CD4-positive, alpha-beta T cell treated with Interferon alpha-2 for 1 hour (primary cell): Measurements from ENCODE around the gene POLR1E.

Source experiments
- DNase-seq, 2 donors: peaks; one replicate each; pipeline ENCODE4 v3.0.0-alpha.2; 2020 to 2022

POLR1E gene

DNA sequence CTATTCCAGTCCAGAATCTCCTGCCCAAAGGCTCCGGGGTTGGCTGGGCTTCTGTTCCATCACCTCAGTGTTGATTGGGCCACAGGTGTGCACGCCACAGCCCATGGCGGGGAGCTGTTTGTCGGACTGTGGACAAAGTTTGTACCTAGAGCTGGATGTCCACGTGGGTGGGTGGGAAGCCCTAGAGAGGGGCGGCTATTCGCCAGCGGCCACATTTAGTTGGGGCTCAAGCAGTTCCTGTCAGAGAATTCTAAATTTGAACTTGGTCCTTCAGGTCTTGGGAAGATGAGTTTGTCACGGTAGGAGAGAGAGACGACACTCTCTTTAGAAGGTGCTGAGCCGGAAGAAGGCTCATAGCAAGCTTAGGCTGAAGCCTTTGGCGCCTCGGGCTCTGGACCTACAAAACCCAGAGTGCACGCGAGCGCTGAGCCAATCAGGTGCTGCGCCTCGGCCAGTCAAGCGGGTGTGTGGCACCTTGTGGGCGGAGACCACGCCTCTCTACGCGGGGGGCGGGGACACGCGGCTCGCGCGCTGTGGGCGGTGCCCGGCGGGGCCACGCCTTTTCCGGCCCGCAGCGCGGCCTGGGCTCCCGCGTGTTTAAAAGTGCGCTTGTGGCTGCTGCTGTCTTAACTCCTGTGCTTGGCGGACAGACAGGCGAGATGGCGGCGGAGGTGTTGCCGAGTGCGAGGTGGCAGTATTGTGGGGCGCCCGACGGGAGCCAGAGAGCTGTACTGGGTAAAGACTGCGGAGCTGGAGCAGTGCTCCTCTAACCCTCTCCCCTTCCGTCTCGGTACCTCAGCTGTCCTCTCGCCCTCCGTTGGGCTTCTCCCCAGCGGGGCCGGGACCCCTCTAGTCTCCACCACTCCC is at the start of gene POLR1E:
Gene POLR1E, plus strand, starts transcription at position 560 of the 867 bp plus-strand sequence. Its CDS starts 100 bp downstream, at position 660.
- peak; percentile 96 to 97 for DNase-seq

- DNase-seq: no peak
Measured at GRCh38 chr9:37436540-37436939, 49.2 kb upstream of the POLR1E start.

DNA sequence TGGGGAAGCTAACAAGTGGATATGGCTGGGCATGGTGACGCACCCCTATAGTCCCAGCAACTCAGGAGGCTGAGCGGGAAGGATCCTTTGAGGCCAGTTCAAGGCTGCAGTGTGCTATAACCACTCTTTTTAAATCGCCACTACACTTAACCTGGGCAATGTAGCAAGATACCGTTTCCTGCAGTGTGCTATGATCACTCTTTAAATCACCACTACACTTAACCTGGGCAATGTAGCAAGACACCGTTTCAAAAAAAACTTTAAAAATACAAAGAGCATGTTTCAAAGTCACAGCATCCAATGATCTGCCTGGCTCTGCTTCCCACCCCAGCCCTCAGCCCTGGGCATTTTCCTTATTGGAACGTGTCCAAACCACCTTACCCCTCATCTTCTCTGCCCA is 48.7 kb upstream of the POLR1E start:
- no peak for DNase-seq

GRCh38 chr9:37437621-37438020 is 48.1 kb upstream of the POLR1E start:
- DNase-seq: no peak

- no peak for DNase-seq
Measured at GRCh38 chr9:37438359-37438758, 47.4 kb upstream of the POLR1E start.

DNA sequence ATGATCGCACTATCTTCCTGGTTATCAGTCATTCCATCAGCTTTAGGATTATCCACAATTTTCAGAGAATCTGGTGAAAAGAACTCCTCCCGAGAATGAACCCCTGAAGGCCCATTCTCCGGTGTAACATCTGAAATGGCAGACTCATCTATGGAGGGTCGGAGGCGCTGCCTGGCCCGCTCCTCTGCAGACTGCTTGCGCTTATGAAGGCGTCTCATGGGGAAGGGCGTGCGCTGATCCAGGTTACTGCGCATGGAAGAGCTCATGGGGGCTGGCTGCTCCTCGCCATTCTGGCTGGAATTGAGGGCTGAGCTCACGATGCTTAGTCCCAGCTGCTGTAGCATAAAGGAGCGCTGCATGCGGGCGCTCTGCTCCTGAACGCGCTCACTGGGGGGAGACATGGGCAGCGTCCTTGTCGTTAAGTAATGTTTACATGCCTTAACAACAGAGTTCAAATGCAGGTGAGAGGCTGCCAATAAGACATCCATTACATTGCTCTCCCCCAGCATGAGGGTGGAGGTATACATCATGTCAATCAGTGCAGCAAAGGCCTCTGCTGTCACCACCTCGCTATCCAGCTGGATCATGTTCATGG is 43.9 kb upstream of the POLR1E start:
- no peak for DNase-seq

- no peak for DNase-seq
Measured at GRCh38 chr9:37442556-37442955, 43.2 kb upstream of the POLR1E start.

GRCh38 chr9:37443566-37443965 is 42.2 kb upstream of the POLR1E start:
- DNase-seq: no peak

GRCh38 chr9:37444890-37445289 is 40.9 kb upstream of the POLR1E start:
- no peak for DNase-seq

- no peak for DNase-seq
Measured at GRCh38 chr9:37445832-37446231, 39.9 kb upstream of the POLR1E start.

DNA sequence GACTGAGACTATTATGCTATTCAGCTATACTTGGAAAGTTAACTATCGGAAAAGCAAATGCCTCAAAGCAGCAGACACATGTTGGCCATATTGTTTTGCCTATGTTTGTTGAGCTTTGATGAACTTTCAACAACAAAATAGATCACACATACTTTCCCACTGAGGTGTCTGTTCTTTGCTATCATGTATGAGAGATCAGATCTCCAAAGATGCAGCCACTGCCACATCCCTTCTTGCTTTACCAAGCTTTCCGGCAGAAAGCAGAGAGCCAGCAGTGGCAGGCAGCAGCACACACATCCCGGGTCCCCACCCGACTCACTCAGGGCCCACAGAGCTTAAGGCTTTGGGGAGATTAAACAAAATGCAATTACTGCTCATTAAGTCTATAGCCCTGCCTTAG is 39.3 kb upstream of the POLR1E start:
- DNase-seq: no peak

DNA sequence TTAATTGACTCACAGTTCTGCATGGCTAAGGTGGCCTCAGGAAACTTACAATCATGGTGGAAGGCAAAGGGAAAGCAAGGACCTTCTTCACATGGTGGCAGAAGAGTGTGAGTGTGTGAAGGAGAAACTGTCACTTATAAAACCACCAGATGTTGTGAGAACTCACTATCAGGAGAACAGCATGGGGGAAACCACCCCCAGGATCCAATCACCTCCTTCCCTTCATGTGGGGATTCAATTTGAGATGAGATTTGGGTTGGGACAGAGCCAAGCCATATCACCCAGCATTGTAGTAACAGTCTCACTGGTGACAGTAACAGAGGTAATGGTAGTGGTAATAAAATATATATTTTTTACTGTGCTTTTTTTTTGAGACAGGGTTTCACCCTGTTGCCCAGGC is 38.6 kb upstream of the POLR1E start:
- DNase-seq: no peak

DNA sequence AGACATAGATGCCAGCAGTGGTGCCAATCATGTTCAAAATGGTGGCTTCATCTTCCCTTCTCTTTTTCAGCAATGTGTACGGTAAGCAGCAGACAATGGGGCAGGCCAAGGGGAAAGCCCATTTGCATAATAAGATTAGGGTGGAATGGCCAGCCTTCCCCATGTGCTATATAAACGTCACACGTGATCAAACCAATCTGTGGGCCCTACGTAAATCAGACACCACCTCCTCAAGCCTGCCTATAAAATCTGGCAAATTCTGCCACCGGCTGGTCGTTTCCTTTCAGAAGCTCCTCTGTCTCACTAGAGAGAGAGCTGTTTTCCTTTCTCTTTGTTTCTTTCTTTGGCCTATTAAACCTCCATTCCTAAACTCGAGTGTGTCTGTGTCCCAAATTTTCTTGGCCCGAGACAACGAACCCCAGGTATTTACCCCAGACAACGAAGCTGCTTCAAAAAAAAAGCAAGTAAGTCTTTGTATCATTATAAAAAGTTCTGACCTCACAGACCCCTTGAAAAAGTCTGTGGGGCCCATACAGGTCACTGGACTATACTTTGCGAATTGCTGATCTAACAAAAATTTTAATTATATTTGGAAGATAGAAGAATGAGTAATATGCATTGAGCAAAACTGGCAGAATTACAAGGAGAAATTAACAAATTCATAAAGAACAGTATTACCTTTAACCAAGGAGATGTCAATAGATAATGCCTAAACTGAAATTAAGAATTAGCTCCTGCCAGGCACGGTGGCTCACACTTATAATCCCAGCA is 35.7 kb upstream of the POLR1E start:
- DNase-seq: no peak

- DNase-seq: no peak
Measured at GRCh38 chr9:37451628-37452027, 34.1 kb upstream of the POLR1E start.

- DNase-seq: no peak
Measured at GRCh38 chr9:37452611-37453010, 33.1 kb upstream of the POLR1E start.

GRCh38 chr9:37453827-37454226 is 31.9 kb upstream of the POLR1E start:
- DNase-seq: no peak

GRCh38 chr9:37454238-37454637 is 31.5 kb upstream of the POLR1E start:
- no peak for DNase-seq

DNA sequence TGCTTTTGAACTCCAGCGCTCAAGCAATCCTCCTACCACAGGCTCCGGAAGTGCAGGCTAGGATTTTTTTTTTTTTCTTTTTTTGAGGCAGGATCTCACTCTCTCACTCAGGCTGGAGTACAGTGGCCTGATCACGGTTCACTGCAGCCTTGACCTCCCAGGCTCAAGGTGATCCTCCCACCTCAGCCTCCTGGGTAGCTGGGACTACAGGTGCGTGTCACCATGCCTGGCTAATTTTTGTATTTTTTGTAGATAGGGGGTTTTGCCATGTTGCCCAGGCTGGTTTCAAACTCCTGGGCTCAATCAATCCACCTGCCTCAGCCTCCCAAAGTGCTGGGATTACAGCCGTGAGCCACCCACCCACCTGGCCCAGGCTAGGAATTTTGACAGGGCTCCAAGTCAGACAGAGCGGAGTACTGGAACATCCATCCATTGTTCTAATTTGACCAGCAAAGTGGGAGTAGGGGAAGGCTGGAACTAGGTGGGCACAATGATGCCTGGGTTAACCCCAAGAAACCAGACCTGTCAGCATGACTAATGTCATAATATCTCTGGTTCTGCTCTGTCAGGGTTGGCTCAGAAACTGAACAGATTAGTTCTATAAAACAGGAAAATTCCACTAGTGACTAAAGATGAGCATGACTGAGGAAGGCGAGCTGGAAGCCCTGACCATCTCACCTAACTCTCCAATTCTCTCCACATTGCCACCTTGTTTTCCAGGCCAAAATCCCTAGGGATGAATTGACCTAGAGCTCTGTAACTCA is 29.7 kb upstream of the POLR1E start:
- no peak for DNase-seq

DNA sequence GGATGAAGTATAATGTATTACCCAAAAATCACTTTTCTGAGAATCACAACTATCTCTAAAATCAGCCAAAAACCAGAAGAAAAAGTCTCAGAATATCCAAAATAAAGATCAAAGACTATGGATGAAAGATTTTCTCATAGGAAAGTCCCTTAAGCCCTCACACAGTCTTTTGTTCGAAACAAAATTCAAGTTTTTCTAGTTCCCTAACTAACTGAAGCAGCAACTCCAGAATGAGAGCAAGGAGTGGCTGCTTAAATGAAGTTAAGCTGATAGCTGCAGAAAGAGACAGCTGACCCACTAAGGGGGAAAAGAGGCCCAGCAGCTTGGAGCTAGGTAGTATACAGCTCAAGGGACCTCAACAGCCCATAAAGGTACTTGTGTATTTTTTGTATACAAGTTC is 28.9 kb upstream of the POLR1E start:
- DNase-seq: no peak

- no peak for DNase-seq
Measured at GRCh38 chr9:37464006-37464405, 21.7 kb upstream of the POLR1E start.

- peak; percentile 69 to 78 for DNase-seq
Measured at GRCh38 chr9:37464426-37465248, 21.1 kb upstream of the POLR1E start.
